Pancreas (tissue), 10 donors: ENCODE data around the gene PRND. TPM values are rescaled to one million over a fixed set of nuclear protein-coding genes. Genes with fewer than 3 reads are reported as not detected.

Source experiments
- ATAC-seq, 4 donors: fragments of 200-7000 bp; cut with Tn5 transposase; one replicate each; pipeline versions ENCODE4 v1.8.0 to v1.9.1; 2020; ENCODE audit warnings: mild to moderate bottlenecking in 4 of 4, moderate library complexity in 4 of 4
- DNase-seq, 6 donors: peaks; one replicate each; pipeline ENCODE4 v3.0.0-alpha.2; 2020
- FAIRE-seq: peaks from 2 replicates; lab custom pipeline; 2012; peaks lifted over from hg19 to GRCh38; lab: Jason Lieb, UNC
- H3K27ac ChIP-seq, 4 donors: fragments of 200-600 bp; sonication (generic); 1 replicate in 3 of 4; 2 replicates in 1 of 4; pipeline versions ENCODE4 v1.5.0 to v1.8.0; 2020
- H3K27me3 ChIP-seq, 4 donors: fragments of 200-600 bp; one replicate each; pipeline ENCODE4 v1.8.0; 2021
- H3K36me3 ChIP-seq, 3 donors: fragments of 200-600 bp; sonication (generic) in 1 of 3; one replicate each; pipeline versions ENCODE4 v1.5.0 to v1.8.0; 2020 to 2021
- H3K4me1 ChIP-seq, 3 donors: fragments of 200-600 bp; one replicate each; pipeline ENCODE4 v1.8.0; 2021
- H3K4me3 ChIP-seq, 4 donors: fragments of 200-600 bp; sonication (generic) in 2 of 4; one replicate each; pipeline versions ENCODE4 v1.5.0 to v1.8.0; 2020 to 2021
- H3K9me3 ChIP-seq, 4 donors: fragments of 200-600 bp; one replicate each; pipeline ENCODE4 v1.8.0; 2021
- CTCF ChIP-seq, 4 donors: fragments of 200-600 bp; sonication (generic) in 3 of 4; IDR thresholded peaks; one replicate each; pipeline versions ENCODE4 v1.5.0 to v1.8.0; 2021; ENCODE audit warnings: antibody characterized with exemption in 4 of 4
- WGBS, 2 donors: extraction: QIAGEN DNeasy Blood & Tissue Kit; methylation state at CpG; one replicate each; pipeline ENCODE4 v1.1.7; 2013; 5-methylcytosine and 5-hydroxymethylcytosine counted together
- intact Hi-C, 3 donors: fragments of 100-400 bp; cut with DNase I; formaldehyde crosslinking; loops; one replicate each; pipeline versions ENCODE4 v1.11.1 to v1.14.2; 2022
- polyA plus RNA-seq, 2 donors: library from polyadenylated mRNA; stranded (reverse); fragments of 200-250 nt; gene quantifications; one replicate each; pipeline ENCODE4 v1.2.3, GENCODE V29; 2013
- total RNA-seq, 6 donors: library from RNA; stranded (reverse); fragmentation: NEBNext Ultra II Directional in 4 of 6; extraction: Animal tissue kit (Norgen Biotek cat#: 25700) in 4 of 6; gene quantifications; one replicate each; pipeline versions ENCODE4 v1.2.1 to v1.2.4, GENCODE V29; 2021 to 2023
- donor health status: healthy with polysubstance abuse.
- donor health status: DM: no; HTN: no; CAD: no; lungs with moderate emphysema.
- donor health status: DM: no; HTN: no; CAD: no.
- donor health status: control.
- donor health status: control.
- donor health status: Bipolar disorder and iron deficiency.
- donor health status: DM: yes; HTN: yes; CAD: no.
- donor health status: DM: no; HTN: no; CAD: no.
- donor health status: DM: no; HTN: no; CAD: no.
- donor health status: DM: yes; HTN: yes; CAD: no.

The PRND gene
- total and polyA plus RNA-seq, 8 donors: 0.24 TPM; not detected in 7

DNA sequence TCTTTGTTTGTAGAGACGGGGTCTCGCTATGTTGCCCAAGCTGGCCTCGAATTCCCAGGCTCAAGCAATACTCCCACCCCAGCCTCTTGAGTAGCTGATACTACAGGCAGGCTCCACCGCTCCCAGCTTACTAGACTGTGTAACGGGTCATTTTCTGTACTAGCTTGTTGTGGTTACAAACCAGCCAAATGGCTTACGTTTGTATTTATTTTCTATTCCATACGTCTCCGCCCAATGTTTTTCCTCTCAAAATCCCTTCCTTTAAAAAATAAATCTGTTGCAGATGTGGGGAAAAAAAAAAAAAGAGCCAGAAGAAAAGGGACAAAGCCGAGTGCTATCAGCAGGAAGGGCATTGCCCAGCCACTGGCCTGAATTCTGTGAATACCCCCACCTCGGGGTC lies 41.6 kb downstream of the PRND start:
- no peak for DNase-seq
- no peak for FAIRE-seq
- no peak overlapping the region for H3K27ac ChIP-seq
- ATAC-seq: no peak
- peaks cover 0 to 4% (median 4%) of the 10 kb centered on the region in 3 donors for H3K4me1 ChIP-seq
- intact Hi-C loops: no loop called here
- 75 to 78% methylated on average over 10 of the region's 10 CpGs for WGBS, 2 donors
- no peaks in the 10 kb centered on the region for H3K9me3 ChIP-seq
- no peaks in the 10 kb centered on the region for H3K27me3 ChIP-seq
- H3K4me3 ChIP-seq: no peak overlapping the region
- TF ChIP-seq CTCF (IDR thresholded peaks at IDR 0.05): no peak
- no peaks in the 10 kb centered on the region for H3K36me3 ChIP-seq

DNA sequence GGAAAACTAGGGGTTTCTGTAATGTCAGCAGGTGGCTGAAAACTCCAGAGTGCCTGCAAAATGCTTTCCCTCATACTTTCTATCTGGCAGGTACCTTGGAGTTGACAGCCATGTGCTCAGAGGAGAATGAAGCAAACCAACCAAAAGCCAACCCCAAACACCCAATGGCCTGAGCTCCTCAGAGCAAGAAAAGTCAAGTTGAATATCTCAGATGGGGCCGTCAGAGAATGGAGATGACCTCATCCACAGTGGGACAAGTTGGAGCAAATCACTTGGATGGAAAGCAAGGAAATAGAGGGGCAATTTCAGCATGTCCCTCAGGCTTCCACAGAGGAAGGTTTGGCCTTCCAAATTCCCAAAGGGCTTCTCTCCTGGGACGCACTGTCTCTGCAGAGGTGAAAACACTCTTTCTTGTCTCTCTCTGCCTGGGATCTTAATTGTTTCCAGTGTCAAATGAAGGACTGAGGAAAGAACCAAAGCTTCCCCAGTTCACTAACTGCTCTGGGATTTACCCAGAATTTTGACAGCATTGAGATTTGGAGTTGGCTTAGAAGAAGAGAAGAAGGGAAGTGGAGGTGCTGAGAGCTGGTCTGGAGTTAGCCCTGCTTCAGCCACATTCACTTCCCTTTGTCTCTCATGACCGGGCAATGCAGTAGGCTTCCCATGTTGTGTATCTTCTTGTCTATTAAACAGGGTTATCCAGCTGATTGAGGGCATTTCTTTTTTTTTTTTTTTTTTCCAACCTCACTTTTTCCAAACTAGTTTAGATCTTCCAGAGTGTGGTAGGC lies 42.2 kb downstream of the PRND start:
- TF ChIP-seq CTCF (IDR thresholded peaks at IDR 0.05): no peak
- H3K36me3 ChIP-seq: no peaks in the 10 kb centered on the region
- WGBS, 2 donors: 63 to 65% methylated on average over 3 of the region's 3 CpGs
- H3K4me1 ChIP-seq: peaks cover 0 to 4% (median 4%) of the 10 kb centered on the region in 3 donors
- intact Hi-C loops: no loop called here
- DNase-seq (no peak), FAIRE-seq (no peak), ATAC-seq (no peak)
- H3K9me3 ChIP-seq: no peaks in the 10 kb centered on the region
- no peak overlapping the region for H3K27ac ChIP-seq
- no peaks in the 10 kb centered on the region for H3K27me3 ChIP-seq
- H3K4me3 ChIP-seq: no peak overlapping the region

DNA sequence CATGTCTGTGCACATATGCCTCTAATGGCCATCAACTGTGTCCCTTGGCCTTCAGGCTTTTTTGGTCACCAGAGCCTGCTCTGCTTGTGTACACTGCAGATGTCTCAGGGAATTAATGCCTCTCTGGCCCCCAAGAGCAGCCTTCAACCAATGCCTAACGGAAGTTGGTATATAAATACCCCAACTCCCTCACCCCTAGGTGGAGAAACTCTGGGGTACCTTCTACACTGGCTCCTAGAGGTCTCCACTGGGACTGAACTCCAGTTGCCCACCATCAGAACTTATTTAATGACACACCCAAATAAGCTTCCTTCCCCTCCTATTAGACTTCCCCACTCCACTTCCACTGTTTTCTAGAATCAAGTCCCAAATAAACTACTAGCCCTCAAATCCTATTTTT lies 43.1 kb downstream of the PRND start:
- no peak overlapping the region for H3K27ac ChIP-seq
- no peaks in the 10 kb centered on the region for H3K36me3 ChIP-seq
- 0 to 75% methylated on average over 1 of the region's 1 CpG for WGBS, 2 donors
- no peaks in the 10 kb centered on the region for H3K27me3 ChIP-seq
- no peak for TF ChIP-seq CTCF (IDR thresholded peaks at IDR 0.05)
- DNase-seq (no peak), ATAC-seq (no peak), FAIRE-seq (no peak)
- no peak overlapping the region for H3K4me3 ChIP-seq
- peaks cover 0 to 4% (median 4%) of the 10 kb centered on the region in 3 donors for H3K4me1 ChIP-seq
- intact Hi-C loops: loop anchor here in 1 of 3 donors (5.0 kb wide), 1 partner anchor 187 kb away; no protein-coding TSS in a partner anchor
- no peaks in the 10 kb centered on the region for H3K9me3 ChIP-seq

- intact Hi-C loops: loop anchor here in 1 of 3 donors (5.0 kb wide), 1 partner anchor 187 kb away; no protein-coding TSS in a partner anchor
- Histone ChIP-seq H3K27ac (no peak overlapping the region), H3K4me3 (no peak overlapping the region), H3K4me1 (peaks cover 0 to 4% (median 4%) of the 10 kb centered on the region in 3 donors), H3K27me3 (no peaks in the 10 kb centered on the region), H3K36me3 (no peaks in the 10 kb centered on the region), H3K9me3 (no peaks in the 10 kb centered on the region)
- no peak for ATAC-seq
- FAIRE-seq: no peak
- no peak for TF ChIP-seq CTCF (IDR thresholded peaks at IDR 0.05)
- WGBS, 2 donors: 92 to 100% methylated on average over 3 of the region's 3 CpGs
- no peak for DNase-seq
Measured at GRCh38 chr20:4765681-4766080, 44.0 kb downstream of the PRND start.

DNA sequence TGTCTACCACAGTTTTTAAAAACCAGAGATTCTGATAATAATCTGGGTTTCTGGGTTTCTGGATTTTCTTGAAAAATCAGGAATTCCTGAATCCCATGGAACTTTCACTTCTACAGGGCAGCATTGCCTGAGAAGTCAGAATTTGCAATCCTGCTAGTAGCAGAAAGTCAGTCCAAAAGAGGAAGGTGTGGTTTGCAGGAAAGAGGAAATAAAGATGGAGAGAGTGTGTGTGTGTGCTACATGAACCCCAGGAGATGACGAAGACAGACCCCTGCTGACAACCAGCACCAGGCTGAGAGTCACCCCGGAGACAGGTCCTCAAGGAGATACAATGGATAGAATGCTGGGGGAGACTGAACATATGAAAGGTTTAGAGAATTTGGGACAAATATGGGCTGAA lies 44.9 kb downstream of the PRND start:
- no peak for TF ChIP-seq CTCF (IDR thresholded peaks at IDR 0.05)

More for the DNA sequence above, 44.9 kb downstream of the PRND start:
- WGBS, 2 donors: 66 to 78% methylated on average over 2 of the region's 2 CpGs
- H3K4me3 ChIP-seq: no peak overlapping the region
- no peaks in the 10 kb centered on the region for H3K4me1 ChIP-seq
- intact Hi-C loops: loop anchor here in 1 of 3 donors (5.0 kb wide), 1 partner anchor 186 kb away; no protein-coding TSS in a partner anchor
- H3K27me3 ChIP-seq: no peaks in the 10 kb centered on the region
- no peak for DNase-seq
- H3K36me3 ChIP-seq: no peaks in the 10 kb centered on the region
- peak in 2 of 4 donors; percentile 67 to 76 for ATAC-seq
- no peak overlapping the region for H3K27ac ChIP-seq
- no peak for FAIRE-seq
- H3K9me3 ChIP-seq: no peaks in the 10 kb centered on the region
